GM19193 (cell line): Measurements from ENCODE around the gene ARR3.

Source experiments
- POLR2A ChIP-seq: IDR thresholded peaks from 4 replicates; pipeline ENCODE4 v1.6.1; 2011; ENCODE audit not compliant: insufficient read depth, insufficient read length; ENCODE audit errors: extremely low read depth

Gene ARR3

DNA sequence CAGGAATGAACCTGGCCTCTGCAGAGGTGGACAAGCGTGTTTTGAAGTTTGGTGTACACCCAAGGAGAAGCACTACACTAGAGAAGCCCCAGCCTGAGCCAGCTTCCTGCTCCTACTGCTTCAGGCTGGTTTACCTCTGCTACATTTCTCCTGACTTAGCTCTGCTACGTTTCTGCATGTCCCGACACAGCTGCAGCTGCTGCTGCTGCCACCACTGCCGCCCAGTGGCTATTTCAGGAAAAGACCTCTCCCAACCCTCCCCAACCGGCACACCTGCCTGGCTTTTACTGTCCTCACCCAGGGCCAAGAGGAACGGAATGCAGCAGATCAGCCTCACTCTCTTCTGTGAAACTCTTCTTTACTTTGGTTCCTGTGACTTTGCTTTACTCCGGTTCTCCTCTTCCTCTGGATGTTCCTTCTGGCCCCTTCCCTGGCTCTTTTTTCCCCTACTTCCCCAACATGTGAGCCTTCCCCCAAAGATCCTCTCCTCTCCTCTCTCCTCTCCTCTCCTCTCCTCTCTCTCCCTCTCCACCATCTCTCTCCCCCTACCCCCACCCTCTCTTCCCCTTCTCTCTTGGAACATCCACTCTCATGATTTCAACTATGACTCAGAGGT, 5.1 kb upstream of the ARR3 start:
- no peak for TF ChIP-seq POLR2A

DNA sequence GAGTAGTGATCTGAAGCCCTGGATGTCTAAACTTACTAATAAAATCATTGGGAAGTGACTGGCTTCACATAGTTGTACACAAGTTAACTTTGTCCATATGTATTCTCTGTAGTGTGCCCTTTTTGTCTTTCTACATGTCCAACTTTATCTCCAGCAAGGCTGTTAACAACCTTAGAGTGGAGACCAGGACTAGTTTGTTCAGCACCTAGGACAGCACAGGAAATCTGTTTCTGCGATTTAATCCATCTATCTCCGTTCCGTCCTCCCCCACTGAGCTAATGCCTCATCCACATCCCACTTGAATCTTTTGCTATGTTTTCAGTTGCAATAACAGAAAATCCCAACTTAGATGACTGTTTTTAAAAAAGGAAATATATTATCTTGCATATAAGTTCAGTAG, 3.4 kb upstream of the ARR3 start:
- TF ChIP-seq POLR2A, result no peak

GRCh38 chrX:70279081-70279480, 10.9 kb downstream of the ARR3 start:
- no peak for TF ChIP-seq POLR2A

DNA sequence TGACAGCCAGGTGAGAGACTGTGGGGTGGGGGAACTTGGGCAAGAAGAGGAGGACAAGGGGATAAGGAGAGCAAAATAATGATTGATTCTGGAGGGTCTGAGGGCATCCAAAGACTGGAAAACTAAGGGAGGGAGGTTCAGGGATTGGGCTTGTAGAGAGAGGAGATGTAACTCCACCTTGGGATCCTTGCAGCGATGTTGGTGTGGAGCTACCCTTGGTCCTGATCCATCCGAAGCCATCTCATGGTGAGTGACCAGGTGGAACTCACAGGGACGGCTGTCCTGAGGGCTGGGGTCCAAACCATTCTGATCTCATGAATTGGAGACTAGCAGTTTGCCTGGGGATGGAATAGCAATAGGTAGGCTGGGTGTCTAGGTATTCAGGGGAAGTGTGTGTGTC, 12.4 kb downstream of the ARR3 start:
- TF ChIP-seq POLR2A, result no peak

DNA sequence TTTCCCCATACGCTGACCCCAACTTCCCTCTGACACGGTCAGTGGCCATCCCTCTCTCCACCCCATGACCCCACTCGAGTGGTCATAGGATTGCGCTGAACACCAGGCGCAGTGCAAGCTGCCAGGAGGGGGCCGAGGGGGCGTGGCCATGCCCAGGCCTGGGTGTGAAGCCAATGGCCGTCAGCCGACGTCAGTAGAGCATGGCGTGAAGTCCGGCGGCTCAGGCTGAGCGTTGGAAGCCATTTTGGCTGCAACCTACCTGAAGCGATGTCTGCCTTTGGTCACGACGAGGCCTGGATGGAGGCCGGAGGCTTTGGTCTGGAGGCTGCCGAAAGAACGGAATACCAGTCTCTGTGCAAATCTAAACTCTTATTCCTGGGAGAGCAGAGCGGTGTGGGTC, 13.8 kb downstream of the ARR3 start, which contains the start of gene RAB41:
RAB41 (plus strand) TSS at position 222 of the 400 bp plus-strand sequence; CDS start at position 268, 46 bp downstream.
- TF ChIP-seq POLR2A, result no peak

- TF ChIP-seq POLR2A, result no peak
Observed at GRCh38 chrX:70289168-70289792, 21.1 kb downstream of the ARR3 start.

DNA sequence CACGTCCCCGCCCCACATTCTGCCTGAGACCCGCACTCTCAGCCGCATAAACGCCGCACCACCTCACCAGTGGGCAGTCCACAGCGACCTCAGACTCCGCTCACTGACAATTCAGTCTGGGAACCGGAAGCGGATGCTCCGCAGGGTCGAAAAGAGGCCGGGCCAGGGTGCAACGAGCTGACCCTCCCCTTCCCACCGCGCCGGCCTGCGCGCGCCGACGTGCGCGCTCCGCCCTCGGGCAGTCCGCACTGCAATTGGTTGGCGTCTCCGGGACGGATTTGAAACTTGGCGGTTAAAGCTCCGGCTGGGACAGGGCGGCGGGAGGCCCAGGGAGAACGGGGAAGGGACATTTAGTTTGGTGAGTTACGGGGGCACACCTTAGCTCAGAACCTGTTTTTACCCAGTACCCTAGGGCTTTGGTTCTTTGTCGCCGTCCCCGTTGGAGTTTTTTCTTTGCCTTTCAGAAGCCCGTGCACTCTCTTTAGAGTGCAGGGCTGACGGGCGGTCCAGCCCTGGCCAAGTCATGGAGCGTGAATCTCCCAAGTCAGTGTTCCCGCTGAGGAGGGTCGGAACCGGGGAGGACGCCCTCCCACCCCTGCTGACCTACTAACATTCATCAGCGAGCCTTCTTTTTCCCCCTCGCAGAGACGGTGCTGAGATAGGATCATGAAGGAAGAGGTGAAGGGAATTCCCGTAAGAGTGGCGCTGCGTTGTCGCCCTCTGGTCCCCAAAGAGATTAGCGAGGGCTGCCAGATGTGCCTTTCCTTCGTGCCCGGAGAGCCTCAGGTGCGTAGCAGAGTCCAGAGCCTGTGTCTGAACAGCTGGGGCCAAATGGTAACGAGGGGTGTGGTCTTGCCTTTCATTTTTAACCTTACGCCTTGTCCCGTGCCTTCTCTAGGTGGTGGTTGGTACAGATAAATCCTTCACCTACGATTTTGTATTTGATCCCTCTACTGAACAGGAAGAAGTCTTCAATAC, 21.9 kb downstream of the ARR3 start, which contains the start of the genes KIF4A and PDZD11:
KIF4A (plus strand) TSS at position 312 of the 978 bp plus-strand sequence; CDS start at position 667, 355 bp downstream.
PDZD11 (minus strand) TSS at position 135 of the 978 bp plus-strand sequence. CDS start 586 bp downstream, outside the sequence.
- TF ChIP-seq POLR2A, result peak; percentile 82

- no peak for TF ChIP-seq POLR2A
Observed at GRCh38 chrX:70292788-70293187, 24.7 kb downstream of the ARR3 start.

DNA sequence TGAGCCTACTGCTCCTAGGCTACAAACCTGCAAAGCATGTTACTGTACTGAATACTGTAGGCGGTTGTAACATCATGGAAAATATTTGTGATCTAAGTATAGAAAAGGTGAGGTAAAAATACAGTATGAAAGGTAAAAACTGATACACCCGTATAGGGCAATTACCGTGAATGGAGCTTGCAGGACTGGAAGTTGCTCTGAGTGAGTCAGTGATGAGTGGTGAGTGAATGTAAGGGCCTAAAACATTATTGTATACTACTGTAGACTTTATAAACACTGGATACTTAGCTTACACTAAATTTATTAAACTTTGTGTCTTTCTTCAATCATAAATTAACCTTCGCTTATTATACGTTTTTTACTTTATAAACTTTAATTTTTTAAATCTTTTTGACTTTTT, 25.5 kb downstream of the ARR3 start:
- no peak for TF ChIP-seq POLR2A

DNA sequence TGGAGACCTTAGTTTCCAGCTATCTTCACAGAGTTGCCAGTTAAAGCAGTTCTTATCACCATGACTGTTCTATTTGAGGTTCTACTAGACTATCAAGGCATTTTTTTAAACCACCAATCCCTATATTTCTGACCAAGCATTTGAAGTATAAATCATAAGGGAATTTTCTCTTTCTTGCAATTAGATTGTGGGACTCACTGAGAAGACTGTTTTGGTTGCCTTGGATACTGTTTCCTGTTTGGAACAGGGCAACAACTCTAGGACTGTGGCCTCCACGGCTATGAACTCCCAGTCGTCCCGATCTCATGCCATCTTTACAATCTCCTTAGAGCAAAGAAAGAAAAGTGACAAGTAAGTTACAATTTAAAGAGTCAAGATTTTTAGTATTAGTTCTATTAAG, 33.6 kb downstream of the ARR3 start:
- no peak for TF ChIP-seq POLR2A

- TF ChIP-seq POLR2A, result no peak
Observed at GRCh38 chrX:70313503-70313902, 45.4 kb downstream of the ARR3 start.

DNA sequence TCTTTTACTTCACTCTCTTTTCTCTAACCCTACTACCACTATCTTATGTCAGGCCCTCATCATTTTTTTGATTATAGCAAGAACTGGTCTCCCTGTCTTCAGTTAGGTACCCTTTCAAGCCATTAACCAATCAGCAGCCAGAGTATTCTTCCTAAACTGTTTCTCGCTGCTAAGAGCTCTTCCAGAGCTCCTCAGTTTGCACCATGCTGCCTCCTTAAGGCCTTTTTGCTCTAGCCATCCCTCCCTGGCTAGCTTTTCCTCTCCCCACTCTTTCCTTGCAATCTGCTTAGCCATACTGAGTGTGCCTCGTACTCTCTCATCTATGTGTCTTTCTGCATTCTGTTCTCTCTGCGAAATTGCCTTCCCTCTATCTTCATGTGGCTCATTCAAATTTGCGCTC, 54.6 kb downstream of the ARR3 start:
- no peak for TF ChIP-seq POLR2A

DNA sequence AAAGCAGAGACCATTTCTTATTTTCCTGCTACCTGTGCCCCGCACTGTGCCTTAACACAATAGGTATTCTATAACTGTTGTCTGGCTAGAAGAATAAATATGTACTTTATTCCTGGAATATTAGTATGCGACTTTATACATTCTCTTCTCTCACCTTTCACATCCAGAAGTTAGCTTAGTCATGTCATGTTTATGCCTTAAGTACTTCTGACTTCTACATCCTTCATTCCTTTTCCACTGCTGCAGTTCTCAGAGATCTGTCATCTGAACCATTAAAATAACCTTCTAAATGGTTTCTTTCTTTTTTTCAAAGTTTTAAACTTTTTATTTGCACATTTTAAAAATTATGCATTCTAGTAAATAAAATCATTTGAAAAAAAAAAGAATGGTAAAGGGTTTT, 56.2 kb downstream of the ARR3 start:
- TF ChIP-seq POLR2A, result no peak

DNA sequence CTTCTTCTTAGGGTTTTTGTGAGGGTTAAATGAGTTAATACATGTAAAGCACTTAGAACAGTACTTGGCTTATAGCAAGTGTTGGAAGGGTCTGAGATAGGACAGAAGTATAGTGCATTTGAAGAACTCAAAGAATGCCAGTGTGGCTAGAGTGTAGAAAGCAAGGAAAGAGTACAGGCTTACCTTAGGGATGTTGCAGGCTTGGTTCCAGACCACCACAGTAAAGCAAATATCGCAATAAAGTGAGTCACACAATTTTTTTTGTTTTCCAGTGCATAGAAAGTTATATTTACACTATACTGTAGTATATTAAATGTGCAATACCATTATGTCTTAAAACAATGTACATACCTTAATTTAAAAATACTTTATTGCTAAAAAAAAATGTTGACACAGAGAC, 63.0 kb downstream of the ARR3 start:
- no peak for TF ChIP-seq POLR2A
